HG03571 (cell line): ENCODE data around the gene TMEM39B.
"Not testable (repeated sequence)": the region's sequence is repeated elsewhere in the genome, so short reads cannot be mapped to it uniquely, and the experiment has no call there.

ENCODE experiments used
- ATAC-seq: cut with Tn5 transposase; IDR thresholded peaks from one replicate; pipeline ENCODE4 v1.9.1; 2021; ENCODE audit not compliant: unreplicated experiment

The TMEM39B gene

DNA sequence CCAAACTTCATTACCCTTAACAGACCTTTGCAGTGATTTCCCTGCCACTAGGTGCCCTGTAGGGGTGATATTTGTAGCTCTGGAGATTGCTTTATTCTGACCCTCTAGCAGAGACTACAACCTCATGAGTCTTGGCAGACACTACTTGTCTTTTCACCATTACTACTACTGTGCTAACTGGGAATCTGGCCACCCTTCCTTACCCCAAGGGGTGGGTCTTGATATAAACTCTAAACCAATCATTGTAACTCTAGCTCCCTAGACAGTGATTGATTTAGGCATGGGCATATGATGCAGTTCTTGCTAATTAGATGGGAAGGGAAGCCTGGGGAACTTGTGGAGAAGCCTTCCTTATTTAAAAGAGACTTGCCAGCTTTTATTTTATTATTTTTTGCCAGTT is 39.0 kb downstream of the TMEM39B start:
- ATAC-seq = no peak

DNA sequence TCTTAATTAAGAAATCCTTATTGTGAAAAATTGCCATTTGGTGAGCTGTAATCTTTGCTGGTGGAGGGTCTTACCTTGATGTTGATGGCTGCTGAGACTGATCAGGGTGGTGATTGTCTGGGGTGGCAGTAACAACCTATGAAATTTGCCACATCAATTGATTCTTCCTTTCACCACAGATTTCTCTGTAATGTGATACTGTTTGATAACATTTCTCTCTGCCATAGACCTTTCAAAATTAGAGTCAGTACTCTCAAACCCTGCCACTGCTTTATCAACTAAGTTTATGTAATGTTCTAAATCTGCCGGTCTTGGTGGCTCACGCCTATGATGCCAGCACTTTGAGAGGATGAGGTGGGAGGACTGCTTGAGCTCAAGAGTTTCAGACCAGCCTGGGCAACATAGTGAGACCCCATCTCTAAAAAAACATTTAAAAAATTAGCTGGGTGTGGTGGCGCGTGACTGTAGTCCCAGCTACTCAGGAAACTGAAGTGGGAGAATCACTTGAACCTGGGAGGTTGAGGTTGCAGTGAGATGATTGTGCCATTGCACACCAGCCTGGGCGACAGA is 40.2 kb downstream of the TMEM39B start:
- no peak for ATAC-seq

DNA sequence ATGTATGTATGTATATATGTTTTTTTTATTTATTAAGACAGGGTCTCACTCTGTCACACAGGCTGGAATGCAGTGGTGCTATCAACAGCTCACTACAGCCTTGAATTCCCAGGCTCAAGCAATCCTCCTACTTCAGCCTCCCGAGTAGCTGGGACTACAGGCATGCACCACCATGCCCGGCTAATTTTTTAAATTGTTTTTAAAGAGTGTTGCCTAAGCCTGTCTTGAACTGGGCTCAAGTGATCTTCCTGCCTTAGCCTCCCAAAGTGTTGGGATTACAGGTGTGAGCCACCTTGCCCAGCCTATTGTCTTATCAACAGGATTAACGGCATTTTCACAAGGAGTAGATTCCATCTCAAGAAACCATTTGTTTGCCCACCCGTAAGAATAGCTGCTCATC is 40.7 kb downstream of the TMEM39B start:
- ATAC-seq = not testable (repeated sequence)

DNA sequence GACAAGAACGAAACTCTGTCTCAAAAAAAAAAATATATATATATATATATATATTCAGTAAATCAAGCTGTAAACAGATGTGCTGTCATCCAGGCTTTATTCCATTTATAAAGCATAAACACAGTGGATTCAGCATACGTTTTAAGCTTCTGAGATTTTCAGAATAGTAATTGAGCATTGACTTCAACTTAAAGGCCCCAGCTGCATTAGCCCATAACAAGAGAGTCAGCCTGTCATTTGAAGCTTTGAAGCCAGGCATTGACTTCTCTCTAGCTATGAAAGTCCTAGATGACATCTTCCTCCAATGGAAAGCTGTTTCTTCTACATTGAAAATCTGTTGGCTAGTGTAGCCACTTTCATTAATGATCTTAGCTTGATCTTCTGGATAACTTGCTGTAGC is 41.7 kb downstream of the TMEM39B start:
- no peak for ATAC-seq

DNA sequence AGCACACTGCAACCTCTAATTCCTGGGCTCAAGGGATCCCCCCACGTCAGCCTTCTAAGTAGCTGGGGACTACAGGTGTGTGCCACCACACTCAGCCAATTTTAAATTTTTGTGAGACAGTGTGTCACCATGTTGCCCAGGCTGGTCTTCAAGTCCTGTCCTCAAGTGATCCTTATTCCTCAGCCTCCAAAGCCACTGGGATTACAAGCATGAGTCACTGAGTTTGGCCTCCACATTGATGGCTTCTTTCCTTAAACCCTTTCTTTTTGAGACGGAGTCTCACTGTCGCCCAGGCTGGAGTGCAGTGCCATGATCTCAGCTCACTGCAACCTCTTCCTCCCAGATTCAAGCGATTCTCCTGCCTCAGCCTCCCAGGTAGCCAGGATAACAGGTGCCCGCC is 42.8 kb downstream of the TMEM39B start:
- no peak for ATAC-seq

- no peak for ATAC-seq
These were observed 43.8 kb downstream of the TMEM39B start for GRCh38 chr1:32116531-32116930.

- ATAC-seq = no peak
These were observed 49.4 kb downstream of the TMEM39B start for GRCh38 chr1:32122151-32122550.

GRCh38 chr1:32123361-32123760 is 50.6 kb downstream of the TMEM39B start:
- ATAC-seq = not testable (repeated sequence)

GRCh38 chr1:32125313-32125712 is 52.6 kb downstream of the TMEM39B start:
- ATAC-seq = no peak

DNA sequence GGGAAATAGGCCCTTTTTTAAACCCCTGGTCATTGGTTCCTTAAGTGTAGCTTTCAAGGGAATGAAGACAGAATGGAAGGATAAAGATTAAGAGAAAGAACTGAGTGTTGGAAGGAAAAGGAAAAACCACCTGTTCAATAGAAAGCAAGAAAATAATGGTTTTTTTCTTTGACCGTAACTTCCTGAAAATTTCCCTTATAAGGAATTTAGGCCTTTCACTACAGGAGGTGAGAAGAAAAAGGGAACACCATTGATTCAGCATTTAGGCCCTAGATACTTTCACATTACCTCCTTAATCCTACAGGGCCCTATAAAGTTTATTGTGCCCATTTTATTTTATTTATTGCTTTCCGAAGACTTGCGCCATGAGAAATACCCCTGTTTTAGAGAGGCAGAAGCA is 54.0 kb downstream of the TMEM39B start:
- no peak for ATAC-seq

GRCh38 chr1:32127409-32128198 is 54.9 kb downstream of the TMEM39B start:
- ATAC-seq = no peak

GRCh38 chr1:32128479-32128878 is 55.7 kb downstream of the TMEM39B start:
- no peak for ATAC-seq

DNA sequence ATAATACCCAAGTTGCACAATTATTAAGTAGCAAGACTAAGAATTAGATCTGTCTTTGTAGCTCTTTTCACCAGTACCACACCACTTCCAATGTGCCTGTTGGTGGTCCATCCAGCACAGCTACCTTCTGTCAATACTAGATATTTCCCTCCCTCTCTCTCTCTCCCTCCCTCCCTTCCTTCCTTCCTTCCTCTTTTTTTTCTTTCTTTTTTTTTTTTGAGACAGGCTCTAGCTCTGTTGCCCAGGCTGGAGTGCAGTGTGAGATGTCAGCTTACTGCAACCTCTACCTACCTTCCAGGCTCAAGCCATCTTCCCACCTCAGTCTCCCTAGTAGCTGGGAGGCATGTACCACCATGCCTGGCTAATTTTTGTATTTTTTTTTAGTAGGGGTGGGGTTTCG is 56.2 kb downstream of the TMEM39B start:
- no peak for ATAC-seq

- ATAC-seq = not testable (repeated sequence)
These were observed 61.2 kb downstream of the TMEM39B start for GRCh38 chr1:32133950-32134280.

GRCh38 chr1:32137111-32137510 is 64.4 kb downstream of the TMEM39B start:
- ATAC-seq = no peak

DNA sequence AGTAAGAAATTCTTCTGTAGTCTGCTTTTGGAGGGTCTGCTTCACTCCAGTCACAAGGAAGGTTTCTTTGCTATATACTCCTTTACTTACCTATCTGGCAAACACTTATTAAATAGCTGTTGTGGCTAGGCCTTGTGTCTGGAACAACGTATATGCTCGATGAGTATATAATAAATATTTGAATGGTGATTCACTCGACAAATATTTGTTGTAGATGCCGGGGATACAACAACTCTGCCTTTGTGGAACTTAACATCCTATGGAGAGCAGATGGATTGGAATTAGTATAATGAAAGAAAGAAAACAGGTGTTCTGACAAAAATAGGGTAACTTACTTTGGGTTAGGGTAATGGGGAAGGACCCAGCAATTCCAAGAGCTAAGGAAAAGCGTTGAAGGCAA is 66.2 kb downstream of the TMEM39B start:
- no peak for ATAC-seq

DNA sequence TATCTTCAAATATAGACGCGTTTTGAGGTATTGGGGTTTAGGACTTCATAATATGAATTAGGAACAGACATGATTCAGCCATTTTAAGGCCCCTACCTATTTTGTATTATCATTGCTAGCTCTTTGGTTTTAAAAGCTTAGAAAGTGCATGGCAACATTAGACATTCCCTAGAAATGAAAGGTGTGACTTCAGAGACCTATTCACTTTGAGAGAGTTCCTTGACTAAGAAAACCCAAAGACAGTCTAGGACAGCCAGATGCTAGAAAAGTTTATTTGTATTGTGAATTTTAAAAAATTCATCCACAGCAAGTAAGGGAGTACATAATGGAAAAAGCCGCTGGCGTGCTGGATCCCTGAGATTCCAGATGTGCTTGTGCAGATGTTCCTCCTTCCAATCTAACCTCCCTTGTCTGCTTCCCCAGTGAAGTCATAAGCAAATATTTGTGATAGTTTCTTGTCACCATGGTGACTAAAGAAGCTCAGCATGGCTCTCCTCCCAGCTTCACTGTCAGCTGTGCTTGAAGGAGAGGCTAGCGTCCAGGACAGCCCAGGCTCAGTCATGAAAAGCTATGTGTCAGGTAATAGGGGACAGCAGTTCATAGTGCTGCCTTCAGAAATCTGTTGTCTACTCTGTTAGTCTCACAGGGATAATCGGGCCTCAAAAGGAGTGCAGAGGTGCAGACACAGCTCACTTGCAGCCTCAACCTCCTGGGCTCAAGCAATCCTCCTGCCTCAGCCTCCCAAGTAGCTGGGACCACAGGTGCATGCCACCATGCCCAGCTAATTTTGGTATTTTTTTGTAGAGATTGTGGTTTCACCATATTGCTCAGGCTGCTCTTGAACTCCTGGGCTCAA is 69.9 kb downstream of the TMEM39B start:
- ATAC-seq = no peak

GRCh38 chr1:32143302-32143695 is 70.6 kb downstream of the TMEM39B start:
- ATAC-seq = not testable (repeated sequence)

GRCh38 chr1:32144033-32144432 is 71.3 kb downstream of the TMEM39B start:
- ATAC-seq = no peak

DNA sequence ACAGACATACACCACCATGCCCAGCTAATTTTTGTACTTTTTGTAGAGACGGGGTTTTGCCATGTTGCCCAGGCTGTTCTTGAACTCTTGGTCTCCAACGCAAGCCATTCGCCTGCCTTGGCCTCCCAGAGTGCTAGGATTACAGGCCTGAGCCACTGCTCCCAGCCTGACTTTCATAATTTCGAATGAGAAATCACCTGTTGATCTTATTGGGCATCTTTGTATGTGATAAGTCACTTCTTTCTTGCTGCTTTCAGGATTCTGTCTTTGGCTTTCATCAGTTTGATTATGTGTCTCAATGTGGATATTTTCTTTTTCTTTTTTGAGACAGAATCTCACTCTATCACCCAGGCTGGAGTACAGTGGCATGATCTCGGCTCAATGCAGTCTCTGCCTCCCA is 75.1 kb downstream of the TMEM39B start:
- not testable (repeated sequence) for ATAC-seq

DNA sequence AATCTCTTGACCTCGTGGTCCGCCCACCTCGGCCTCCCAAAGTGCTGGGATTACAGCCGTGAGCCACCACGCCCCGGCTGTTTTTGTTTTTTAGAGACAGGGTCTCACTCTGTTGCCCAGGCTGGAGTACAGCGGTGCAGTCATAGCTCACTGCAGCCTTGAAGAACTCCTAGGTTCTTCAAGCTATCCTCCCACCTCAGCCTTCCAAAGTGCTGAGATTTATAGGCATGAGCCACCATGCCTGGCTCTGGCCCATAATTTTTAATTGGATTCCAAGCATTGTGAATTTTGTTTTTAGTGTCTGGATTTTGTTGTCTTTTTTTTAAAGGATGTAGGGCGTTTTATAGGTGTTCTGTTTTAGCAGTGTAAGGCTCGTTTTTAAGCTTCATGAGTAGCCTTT is 78.1 kb downstream of the TMEM39B start:
- no peak for ATAC-seq

GRCh38 chr1:32151319-32151787 is 78.6 kb downstream of the TMEM39B start:
- ATAC-seq = no peak
